GM10266 (cell line): ENCODE data around the gene EXOC6B.
"Not testable (repeated sequence)": the region's sequence is repeated elsewhere in the genome, so short reads cannot be mapped to it uniquely, and the experiment has no call there.

ENCODE experiments used
- DNase-seq: peaks from one replicate; pipeline ENCODE4 v3.0.0; 2012; ENCODE audit errors: extremely low spot score
- CTCF ChIP-seq: IDR thresholded peaks from 2 replicates; pipeline ENCODE4 v1.5.1; 2012; ENCODE audit warnings: mild to moderate bottlenecking, low read depth; ENCODE audit not compliant: control insufficient read depth, insufficient read depth; ENCODE audit errors: missing control alignments

EXOC6B gene

DNA sequence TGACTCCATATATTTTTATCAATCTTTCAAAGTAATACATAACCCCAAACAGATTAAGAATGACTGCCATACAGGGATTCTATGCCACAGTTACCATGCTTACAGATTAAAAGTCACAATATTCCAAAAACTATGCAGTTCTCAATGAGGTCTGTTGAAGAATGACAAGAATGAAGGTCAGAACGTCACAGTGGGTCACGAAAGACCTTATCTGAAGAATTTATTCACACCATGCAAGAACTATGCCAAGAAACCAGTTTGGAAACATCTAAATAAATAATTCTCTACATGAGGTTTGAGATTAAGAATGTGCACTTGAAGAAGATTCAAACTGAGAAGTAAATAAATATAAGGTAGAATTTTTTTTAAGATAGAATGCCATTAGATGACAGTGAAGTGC, 253.3 kb downstream of the EXOC6B start:
- DNase-seq: no peak
- TF ChIP-seq CTCF: no peak

DNA sequence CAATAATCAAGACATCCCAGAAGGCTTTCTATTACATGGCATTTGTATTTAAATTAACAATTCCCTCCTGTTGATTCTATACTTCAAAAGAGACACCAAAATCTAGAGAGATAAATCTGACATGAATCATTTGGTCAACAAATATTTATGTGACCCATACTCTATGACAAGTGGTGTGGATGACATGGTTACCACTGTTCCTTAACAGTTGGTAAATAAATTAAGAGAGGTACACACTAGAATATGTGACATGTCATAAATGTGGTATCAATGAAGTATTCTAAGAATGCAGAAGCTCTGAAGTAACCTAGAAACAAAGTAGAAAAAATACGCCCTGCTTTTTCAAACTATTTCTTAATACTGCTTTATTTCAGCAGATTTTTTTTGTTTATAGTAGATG, 255.4 kb downstream of the EXOC6B start:
- TF ChIP-seq CTCF: no peak

GRCh38 chr2:72562451-72563153, 263.2 kb downstream of the EXOC6B start:
- no peak for DNase-seq
- TF ChIP-seq CTCF: no peak

More for the DNA sequence above, 255.4 kb downstream of the EXOC6B start:
- DNase-seq: no peak

DNA sequence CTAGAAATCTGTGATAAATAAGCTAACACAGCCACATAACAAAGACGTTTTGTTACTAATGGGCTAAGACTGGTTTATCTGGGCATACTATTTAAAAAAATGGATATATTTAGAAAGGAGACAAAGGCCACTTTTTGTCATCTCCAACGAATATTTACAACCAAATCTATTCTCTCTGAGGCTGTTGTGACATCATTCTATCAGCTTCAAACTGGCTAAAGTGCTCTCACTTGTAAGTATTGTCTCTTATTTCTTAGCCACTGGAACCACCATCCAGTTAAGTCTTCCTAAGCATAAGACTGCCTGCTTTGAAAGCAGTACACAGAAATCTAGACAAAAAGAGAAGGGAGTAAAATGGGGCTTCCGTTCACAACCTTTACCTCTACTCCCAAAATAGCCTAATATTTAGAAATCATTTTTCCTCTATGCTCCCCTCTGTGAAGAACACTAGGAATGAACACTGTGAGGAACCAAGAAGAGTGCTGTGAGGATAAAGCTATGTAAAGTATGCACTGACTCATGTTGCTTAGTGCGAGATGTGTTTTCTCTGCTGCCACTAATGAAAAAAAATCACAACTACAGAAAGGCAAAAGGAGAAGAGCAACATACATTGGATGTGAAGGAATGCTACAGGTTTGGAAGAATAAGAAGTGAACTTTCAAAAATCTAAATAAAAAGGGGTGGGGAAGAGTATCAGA, 264.1 kb downstream of the EXOC6B start:
- no peak for DNase-seq
- no peak for TF ChIP-seq CTCF

- no peak for TF ChIP-seq CTCF
Measured at GRCh38 chr2:72555943-72556342, 269.9 kb downstream of the EXOC6B start.

DNA sequence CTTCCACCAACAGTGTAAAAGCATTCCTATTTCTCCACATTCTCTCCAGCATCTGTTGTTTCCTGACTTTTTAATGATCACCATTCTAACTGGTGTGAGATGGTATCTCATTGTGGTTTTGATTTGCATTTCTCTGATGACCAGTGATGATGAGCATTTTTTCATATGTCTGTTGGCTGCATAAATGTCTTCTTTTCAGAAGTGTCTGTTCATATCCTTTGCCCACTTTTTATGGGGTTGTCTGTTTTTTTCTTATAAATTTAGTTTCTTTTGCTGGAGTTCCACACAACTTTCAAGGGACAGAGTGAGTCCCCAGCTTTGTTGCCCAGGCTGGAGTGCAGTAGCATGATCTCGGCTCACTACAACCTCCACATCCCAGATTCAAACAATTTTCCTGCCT, 270.5 kb downstream of the EXOC6B start:
- DNase-seq: not testable (repeated sequence)

More at GRCh38 chr2:72555943-72556342, 269.9 kb downstream of the EXOC6B start:
- no peak for DNase-seq

DNA sequence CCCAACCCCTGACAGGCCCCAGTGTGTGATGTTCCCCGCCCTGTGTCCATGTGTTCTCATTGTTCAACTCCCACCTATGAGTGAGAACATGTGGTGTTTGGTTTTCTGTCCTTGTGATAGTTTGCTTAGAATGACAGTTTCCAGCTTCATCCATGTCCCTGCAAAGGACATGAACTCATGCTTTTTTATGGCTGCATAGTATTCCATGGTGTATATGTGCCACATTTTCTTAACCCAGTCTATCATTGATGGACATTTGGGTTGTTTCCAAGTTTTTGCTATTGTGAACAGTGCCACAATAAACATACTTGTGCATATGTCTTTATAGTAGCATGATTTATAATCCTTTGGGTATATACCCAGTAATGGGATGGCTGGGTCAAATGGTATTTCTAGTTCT, 270.9 kb downstream of the EXOC6B start:
- not testable (repeated sequence) for DNase-seq

DNA sequence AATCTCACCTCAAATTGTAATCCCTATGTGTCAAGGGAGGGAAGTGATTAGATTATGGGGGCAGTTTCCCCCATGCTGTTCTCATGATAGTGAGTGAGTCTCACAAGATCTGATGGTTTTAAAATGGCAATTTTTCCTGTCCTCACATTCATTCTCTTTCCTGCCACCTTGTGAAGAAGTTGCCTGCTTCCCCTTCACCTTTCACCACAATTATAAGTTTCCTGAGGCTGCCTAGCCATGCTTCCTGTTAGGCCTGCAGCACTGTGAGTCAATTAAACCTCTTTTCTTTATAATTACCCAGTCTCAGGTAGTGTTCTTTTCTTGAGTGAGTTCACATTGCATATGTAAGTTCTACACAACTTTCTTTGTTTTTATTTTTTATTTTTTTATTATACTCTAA, 271.5 kb downstream of the EXOC6B start:
- DNase-seq: no peak
- TF ChIP-seq CTCF: no peak
